Measurements from ENCODE around the gene METTL16. TPM values are rescaled to one million over a fixed set of nuclear protein-coding genes. Genes with fewer than 3 reads are reported as not detected.
"Not testable (repeated sequence)": the region's sequence is repeated elsewhere in the genome, so short reads cannot be mapped to it uniquely, and the experiment has no call there.

METTL16 gene
- total RNA-seq: 10 to 100 TPM; 69.7 to 73.9 (median 70.0) TPM

GRCh38 chr17:2511462-2512369, at the start of gene METTL16:
Gene METTL16 (minus strand): TSS chr17:2511888. CDS start chr17:2502331, 9,557 bp downstream.
- peak; percentile 97 for DNase-seq
- no peak within 1 kb of the TSS for H3K4me3 Mint-ChIP-seq
- peak; percentile 98 to 99 for ATAC-seq
- peaks cover 14% of the 10 kb centered on the region for H3K4me1 Mint-ChIP-seq (ENCODE audit: low read depth)
- peaks cover 10% of the 10 kb centered on the region for H3K36me3 Mint-ChIP-seq (ENCODE audit: insufficient read depth)
- no peaks in the 10 kb centered on the region for H3K27me3 Mint-ChIP-seq (ENCODE audit: low read depth)
- no peaks in the 10 kb centered on the region for H3K9me3 Mint-ChIP-seq

- Mint-ChIP-seq H3K36me3 (ENCODE audit: insufficient read depth) (no peaks in the 10 kb centered on the region), H3K27me3 (ENCODE audit: low read depth) (peaks cover 2% of the 10 kb centered on the region), H3K4me3 (no peak overlapping the region), H3K4me1 (ENCODE audit: low read depth) (peaks cover 9% of the 10 kb centered on the region), H3K9me3 (no peaks in the 10 kb centered on the region)
- ATAC-seq: no peak
- no peak for DNase-seq
These were observed 49.0 kb upstream of the METTL16 start for GRCh38 chr17:2560658-2561057.

DNA sequence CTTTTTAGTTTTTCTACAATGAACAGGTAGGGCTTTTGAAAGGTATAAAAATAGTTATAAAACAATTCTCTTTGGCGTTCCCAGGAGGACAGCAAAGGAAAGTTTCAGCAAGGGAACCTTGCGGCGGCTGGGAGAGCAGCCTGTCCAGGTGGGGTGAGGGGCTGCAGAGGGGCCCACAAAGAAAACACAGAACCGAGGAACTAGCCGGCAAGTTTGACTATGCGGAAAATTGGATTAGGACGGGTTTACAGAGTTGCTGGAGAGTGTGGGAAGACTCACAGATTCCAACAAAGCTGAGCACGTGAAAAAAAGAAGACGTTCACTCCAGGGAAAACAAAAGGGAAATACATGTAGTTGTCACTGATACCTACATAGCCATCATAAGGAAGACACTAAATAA, 40.2 kb upstream of the METTL16 start:
- H3K4me1 Mint-ChIP-seq (ENCODE audit: low read depth): no peaks in the 10 kb centered on the region
- H3K9me3 Mint-ChIP-seq: no peaks in the 10 kb centered on the region
- H3K36me3 Mint-ChIP-seq (ENCODE audit: insufficient read depth): no peaks in the 10 kb centered on the region
- H3K27me3 Mint-ChIP-seq (ENCODE audit: low read depth): peaks cover 15% of the 10 kb centered on the region
- no peak for ATAC-seq
- DNase-seq: no peak
- no peak overlapping the region for H3K4me3 Mint-ChIP-seq

- DNase-seq: no peak
- Mint-ChIP-seq H3K4me3 (no peak overlapping the region), H3K36me3 (ENCODE audit: insufficient read depth) (no peaks in the 10 kb centered on the region), H3K27me3 (ENCODE audit: low read depth) (peaks cover 15% of the 10 kb centered on the region), H3K9me3 (no peaks in the 10 kb centered on the region), H3K4me1 (ENCODE audit: low read depth) (no peaks in the 10 kb centered on the region)
- ATAC-seq: no peak
These were observed 39.8 kb upstream of the METTL16 start for GRCh38 chr17:2551493-2551892.

DNA sequence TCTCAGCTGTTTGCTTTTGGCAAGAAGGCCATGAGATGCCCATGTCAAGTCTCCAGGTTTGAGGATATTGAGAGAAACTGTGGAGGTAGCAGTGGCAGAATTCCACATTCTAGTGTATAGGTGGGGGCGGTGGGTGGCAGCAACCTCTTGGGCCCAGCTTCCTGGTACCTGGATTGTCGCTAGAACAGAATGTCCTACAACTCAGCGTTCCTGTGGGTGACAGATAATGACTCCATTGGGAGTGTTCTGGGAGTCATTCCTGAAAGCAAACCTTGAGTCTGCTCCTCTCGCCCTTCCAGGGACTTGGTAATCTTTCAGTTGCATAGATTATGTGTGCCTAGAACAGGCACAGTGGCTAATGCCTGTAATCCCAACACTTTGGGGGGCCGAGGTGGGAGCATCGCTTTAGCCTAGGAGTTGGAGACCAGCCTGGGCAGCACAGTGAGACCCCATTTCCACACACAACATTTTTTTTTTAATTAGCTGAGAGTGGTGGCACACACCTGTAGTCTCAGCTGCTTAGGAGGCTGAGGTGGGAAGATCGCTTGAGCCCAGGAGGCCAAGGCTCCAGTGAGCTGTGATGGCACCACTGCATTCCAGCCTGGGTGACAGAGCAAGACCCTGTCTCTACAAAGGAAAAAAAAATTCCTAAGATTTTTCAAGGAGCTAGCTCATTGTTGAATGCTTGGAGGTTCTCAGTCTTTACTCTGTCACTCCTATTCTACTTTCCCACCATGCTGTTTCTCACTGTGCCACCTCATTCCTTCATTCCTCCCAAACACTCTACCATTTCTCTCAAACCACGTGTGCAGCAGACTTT, 37.9 kb upstream of the METTL16 start:
- peaks cover 15% of the 10 kb centered on the region for H3K27me3 Mint-ChIP-seq (ENCODE audit: low read depth)
- H3K36me3 Mint-ChIP-seq (ENCODE audit: insufficient read depth): no peaks in the 10 kb centered on the region
- no peak for ATAC-seq
- no peaks in the 10 kb centered on the region for H3K9me3 Mint-ChIP-seq
- DNase-seq: no peak
- H3K4me3 Mint-ChIP-seq: no peak overlapping the region
- no peaks in the 10 kb centered on the region for H3K4me1 Mint-ChIP-seq (ENCODE audit: low read depth)

- not testable (repeated sequence) for DNase-seq; H3K4me3 Mint-ChIP-seq; H3K36me3 Mint-ChIP-seq (ENCODE audit: insufficient read depth); H3K9me3 Mint-ChIP-seq; H3K4me1 Mint-ChIP-seq (ENCODE audit: low read depth); ATAC-seq
- peaks cover 12% of the 10 kb centered on the region for H3K27me3 Mint-ChIP-seq (ENCODE audit: low read depth)
These were observed 36.3 kb upstream of the METTL16 start for GRCh38 chr17:2548026-2548425.

GRCh38 chr17:2547176-2547575, 35.5 kb upstream of the METTL16 start:
- H3K27me3 Mint-ChIP-seq (ENCODE audit: low read depth): peaks cover 11% of the 10 kb centered on the region
- no peak for ATAC-seq
- H3K4me3 Mint-ChIP-seq: no peak overlapping the region
- no peaks in the 10 kb centered on the region for H3K4me1 Mint-ChIP-seq (ENCODE audit: low read depth)
- H3K9me3 Mint-ChIP-seq: no peaks in the 10 kb centered on the region
- H3K36me3 Mint-ChIP-seq (ENCODE audit: insufficient read depth): no peaks in the 10 kb centered on the region
- no peak for DNase-seq

DNA sequence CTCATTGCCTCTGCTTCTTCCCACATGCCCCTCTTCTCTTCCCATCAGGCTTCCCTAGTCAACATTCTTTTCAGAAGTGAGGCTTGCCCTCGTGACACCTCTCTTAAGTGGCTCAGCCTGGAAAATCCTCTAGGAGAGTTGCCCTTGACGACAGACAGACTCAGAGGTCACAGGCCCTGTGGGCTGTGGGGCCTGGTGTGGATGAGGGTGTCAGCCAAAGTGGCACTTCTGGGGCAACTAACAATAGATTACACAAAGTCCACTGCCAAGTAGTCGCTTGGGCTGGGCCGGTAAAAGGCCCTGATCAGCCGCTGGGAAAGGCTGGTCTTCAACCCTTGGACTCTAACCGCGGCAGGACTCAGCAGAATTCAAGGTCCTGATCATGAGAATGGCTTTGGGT, 33.7 kb upstream of the METTL16 start:
- Mint-ChIP-seq H3K9me3 (no peaks in the 10 kb centered on the region), H3K4me1 (ENCODE audit: low read depth) (no peaks in the 10 kb centered on the region)
- no peak for DNase-seq

DNA sequence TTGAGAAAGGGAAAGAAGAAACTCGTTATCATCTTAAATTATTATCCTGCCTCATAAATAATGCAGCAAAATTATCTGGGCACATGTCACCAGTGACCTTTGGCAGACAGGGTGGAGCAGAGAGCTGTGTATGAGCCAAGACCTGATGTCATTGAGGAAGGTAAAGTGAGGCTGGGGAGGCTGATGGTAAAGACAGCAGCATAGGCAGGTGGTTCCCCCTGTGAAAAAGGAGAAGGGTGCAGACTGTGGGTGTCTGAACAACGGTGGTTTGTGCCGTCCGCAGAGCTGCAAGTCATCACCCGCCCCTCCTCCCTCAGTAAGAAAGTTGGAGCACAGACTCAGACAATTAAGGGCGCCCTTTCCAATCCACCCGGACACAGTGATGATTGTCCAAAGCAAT, 30.8 kb upstream of the METTL16 start:
- ATAC-seq (no peak), DNase-seq (no peak)
- Mint-ChIP-seq H3K27me3 (ENCODE audit: low read depth) (no peaks in the 10 kb centered on the region), H3K4me1 (ENCODE audit: low read depth) (peaks cover 2% of the 10 kb centered on the region), H3K36me3 (ENCODE audit: insufficient read depth) (no peaks in the 10 kb centered on the region), H3K9me3 (no peaks in the 10 kb centered on the region), H3K4me3 (no peak overlapping the region)

More for the DNA sequence above, 33.7 kb upstream of the METTL16 start:
- ATAC-seq: no peak
- Mint-ChIP-seq H3K27me3 (ENCODE audit: low read depth) (peaks cover 3% of the 10 kb centered on the region), H3K36me3 (ENCODE audit: insufficient read depth) (no peaks in the 10 kb centered on the region), H3K4me3 (no peak overlapping the region)

GRCh38 chr17:2542056-2542455, 30.4 kb upstream of the METTL16 start:
- Mint-ChIP-seq H3K4me1 (ENCODE audit: low read depth) (peaks cover 2% of the 10 kb centered on the region), H3K36me3 (ENCODE audit: insufficient read depth) (no peaks in the 10 kb centered on the region), H3K9me3 (no peaks in the 10 kb centered on the region), H3K27me3 (ENCODE audit: low read depth) (no peaks in the 10 kb centered on the region), H3K4me3 (no peak overlapping the region)
- no peak for DNase-seq
- ATAC-seq: no peak

DNA sequence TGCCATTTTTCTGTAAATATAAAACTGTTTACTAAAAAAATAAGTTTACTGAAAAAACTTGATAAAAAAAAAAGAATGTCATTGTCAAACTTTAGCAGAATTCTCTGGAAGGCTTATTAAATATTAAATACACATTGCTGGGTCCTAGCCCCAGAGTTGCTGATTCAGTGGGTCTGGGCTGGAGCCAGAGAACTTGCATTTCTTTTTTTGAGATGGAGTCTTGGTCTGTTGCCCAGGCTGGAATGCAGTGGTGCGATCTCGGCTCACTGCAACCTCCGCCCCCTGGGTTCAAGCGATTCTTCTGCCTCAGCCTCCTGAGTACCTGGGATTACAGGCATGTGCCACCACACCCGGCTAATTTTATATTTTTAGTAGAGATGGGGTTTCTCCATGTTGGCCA, 25.9 kb upstream of the METTL16 start:
- not testable (repeated sequence) for H3K27me3 Mint-ChIP-seq (ENCODE audit: low read depth); H3K4me1 Mint-ChIP-seq (ENCODE audit: low read depth); H3K36me3 Mint-ChIP-seq (ENCODE audit: insufficient read depth); H3K9me3 Mint-ChIP-seq; ATAC-seq; DNase-seq; H3K4me3 Mint-ChIP-seq

- DNase-seq: no peak
- no peaks in the 10 kb centered on the region for H3K27me3 Mint-ChIP-seq (ENCODE audit: low read depth)
- ATAC-seq: no peak
- H3K36me3 Mint-ChIP-seq (ENCODE audit: insufficient read depth): no peaks in the 10 kb centered on the region
- no peaks in the 10 kb centered on the region for H3K9me3 Mint-ChIP-seq
- no peak overlapping the region for H3K4me3 Mint-ChIP-seq
- peaks cover 6% of the 10 kb centered on the region for H3K4me1 Mint-ChIP-seq (ENCODE audit: low read depth)
These were observed 20.5 kb upstream of the METTL16 start for GRCh38 chr17:2532146-2532720.

GRCh38 chr17:2531243-2531954, 19.7 kb upstream of the METTL16 start:
- not testable (repeated sequence) for H3K27me3 Mint-ChIP-seq (ENCODE audit: low read depth); H3K9me3 Mint-ChIP-seq; H3K4me1 Mint-ChIP-seq (ENCODE audit: low read depth); DNase-seq; H3K36me3 Mint-ChIP-seq (ENCODE audit: insufficient read depth)
- H3K4me3 Mint-ChIP-seq: peak overlapping the region; percentile 6
- ATAC-seq: peak; percentile 72 to 83

Data from activated T-cell treated with anti-CD3 and anti-CD28 coated beads, Interleukin-2, amount 50 U/mL, for 4 hours (primary cell).